Measurements from ENCODE around the gene CRADD.

DNA sequence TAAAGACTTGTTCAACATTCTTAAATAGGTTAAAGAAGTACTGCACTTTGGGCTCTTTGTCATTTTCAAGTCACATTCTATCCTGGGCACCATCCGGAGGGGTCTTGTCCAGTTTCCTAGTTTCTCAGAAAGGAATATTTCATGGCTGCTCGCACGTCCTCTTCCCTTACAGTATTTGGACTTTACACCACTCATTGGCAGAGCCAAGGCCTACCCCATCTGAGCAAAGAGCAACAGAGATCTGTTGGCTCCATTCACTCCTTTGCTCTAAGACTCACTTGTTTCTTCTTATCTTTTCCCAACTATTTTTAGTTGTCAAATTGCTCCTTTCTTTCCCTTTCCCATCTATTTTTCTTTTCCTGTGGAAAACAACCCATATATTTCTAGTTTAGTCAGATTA, 118.2 kb downstream of the CRADD start:
- TF ChIP-seq EZH2 (IDR thresholded peaks at IDR 0.05; ENCODE audit: borderline replicate concordance, control insufficient read depth, low read depth, low read length) (no peak), RBBP5 (conservative IDR thresholded peaks at IDR 0.05) (no peak), CBFB (IDR thresholded peaks at IDR 0.05; ENCODE audit: low read depth) (no peak)
- TF ChIP-seq, protein P1, sequence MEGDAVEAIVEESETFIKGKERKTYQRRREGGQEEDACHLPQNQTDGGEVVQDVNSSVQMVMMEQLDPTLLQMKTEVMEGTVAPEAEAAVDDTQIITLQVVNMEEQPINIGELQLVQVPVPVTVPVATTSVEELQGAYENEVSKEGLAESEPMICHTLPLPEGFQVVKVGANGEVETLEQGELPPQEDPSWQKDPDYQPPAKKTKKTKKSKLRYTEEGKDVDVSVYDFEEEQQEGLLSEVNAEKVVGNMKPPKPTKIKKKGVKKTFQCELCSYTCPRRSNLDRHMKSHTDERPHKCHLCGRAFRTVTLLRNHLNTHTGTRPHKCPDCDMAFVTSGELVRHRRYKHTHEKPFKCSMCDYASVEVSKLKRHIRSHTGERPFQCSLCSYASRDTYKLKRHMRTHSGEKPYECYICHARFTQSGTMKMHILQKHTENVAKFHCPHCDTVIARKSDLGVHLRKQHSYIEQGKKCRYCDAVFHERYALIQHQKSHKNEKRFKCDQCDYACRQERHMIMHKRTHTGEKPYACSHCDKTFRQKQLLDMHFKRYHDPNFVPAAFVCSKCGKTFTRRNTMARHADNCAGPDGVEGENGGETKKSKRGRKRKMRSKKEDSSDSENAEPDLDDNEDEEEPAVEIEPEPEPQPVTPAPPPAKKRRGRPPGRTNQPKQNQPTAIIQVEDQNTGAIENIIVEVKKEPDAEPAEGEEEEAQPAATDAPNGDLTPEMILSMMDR (IDR thresholded peaks at IDR 0.05 in 2 of 3, conservative IDR thresholded peaks at IDR 0.05 in 1 of 3; ENCODE audit: control insufficient read depth in 2 of 3, extremely low read depth in 1 of 3, insufficient read depth in 1 of 3, low read depth in 3 of 3, low read length in 3 of 3), result no peak

Measured in GM12878 (cell line).